ENCODE data around the gene CARM1. TPM values are rescaled to one million over a fixed set of nuclear protein-coding genes. Genes with fewer than 3 reads are reported as not detected.
"Not testable (repeated sequence)": the region's sequence is repeated elsewhere in the genome, so short reads cannot be mapped to it uniquely, and the experiment has no call there.

The CARM1 gene
- total RNA-seq, 2 donors from 2014 or later = 15.3 to 19.8 TPM

- H3K4me3 ChIP-seq = no peak overlapping the region
- H3K27me3 ChIP-seq = no peaks in the 10 kb centered on the region
- TF ChIP-seq CTCF (IDR thresholded peaks at IDR 0.05) = no peak
- no peaks in the 10 kb centered on the region for H3K9me3 ChIP-seq
- peaks cover 0 to 6% of the 10 kb centered on the region in 2 donors for H3K4me1 ChIP-seq
- no peaks in the 10 kb centered on the region for H3K36me3 ChIP-seq
- no peak overlapping the region for H3K27ac ChIP-seq
- no peak for DNase-seq (ENCODE audit: low spot score)
Measured at GRCh38 chr19:10935371-10936059, 64.2 kb downstream of the CARM1 start.

- no peak overlapping the region for H3K27ac ChIP-seq
- H3K27me3 ChIP-seq = no peaks in the 10 kb centered on the region
- no peaks in the 10 kb centered on the region for H3K9me3 ChIP-seq
- H3K4me3 ChIP-seq = no peak overlapping the region
- TF ChIP-seq CTCF (IDR thresholded peaks at IDR 0.05) = peak; percentile 52 to 69
- H3K36me3 ChIP-seq = no peaks in the 10 kb centered on the region
- no peak for DNase-seq (ENCODE audit: low spot score)
- H3K4me1 ChIP-seq = peaks cover 0 to 6% of the 10 kb centered on the region in 2 donors
Measured at GRCh38 chr19:10936661-10937084, 65.3 kb downstream of the CARM1 start.

GRCh38 chr19:10941649-10942048 is 70.3 kb downstream of the CARM1 start:
- not testable (repeated sequence) for H3K27me3 ChIP-seq; H3K4me1 ChIP-seq; H3K36me3 ChIP-seq; DNase-seq (ENCODE audit: low spot score); H3K4me3 ChIP-seq; H3K9me3 ChIP-seq; H3K27ac ChIP-seq

GRCh38 chr19:10943412-10943811 is 72.1 kb downstream of the CARM1 start:
- not testable (repeated sequence) for H3K27me3 ChIP-seq; DNase-seq (ENCODE audit: low spot score); H3K4me3 ChIP-seq; H3K4me1 ChIP-seq; H3K9me3 ChIP-seq; H3K36me3 ChIP-seq; H3K27ac ChIP-seq

- Histone ChIP-seq H3K27me3 (no peaks in the 10 kb centered on the region), H3K36me3 (no peaks in the 10 kb centered on the region), H3K27ac (no peak overlapping the region), H3K4me1 (peaks cover 0 to 3% of the 10 kb centered on the region in 2 donors), H3K4me3 (no peak overlapping the region), H3K9me3 (no peaks in the 10 kb centered on the region)
- no peak for TF ChIP-seq CTCF (IDR thresholded peaks at IDR 0.05)
- no peak for DNase-seq (ENCODE audit: low spot score)
Measured at GRCh38 chr19:10945264-10945663, 73.9 kb downstream of the CARM1 start.

- H3K9me3 ChIP-seq = no peaks in the 10 kb centered on the region
- H3K27me3 ChIP-seq = no peaks in the 10 kb centered on the region
- no peak for DNase-seq (ENCODE audit: low spot score)
- no peak for TF ChIP-seq CTCF (IDR thresholded peaks at IDR 0.05)
- H3K4me1 ChIP-seq = peaks cover 0 to 3% of the 10 kb centered on the region in 2 donors
- no peak overlapping the region for H3K27ac ChIP-seq
- no peaks in the 10 kb centered on the region for H3K36me3 ChIP-seq
- H3K4me3 ChIP-seq = no peak overlapping the region
Measured at GRCh38 chr19:10946958-10947657, 75.8 kb downstream of the CARM1 start.
